Bone marrow (tissue), 2 donors: ENCODE data around the gene TMEM239.

Experiments
- DNase-seq, 2 donors: peaks; one replicate each; lab custom pipeline; 2025; lab: John Stamatoyannopoulos, UW

TMEM239 gene

DNA sequence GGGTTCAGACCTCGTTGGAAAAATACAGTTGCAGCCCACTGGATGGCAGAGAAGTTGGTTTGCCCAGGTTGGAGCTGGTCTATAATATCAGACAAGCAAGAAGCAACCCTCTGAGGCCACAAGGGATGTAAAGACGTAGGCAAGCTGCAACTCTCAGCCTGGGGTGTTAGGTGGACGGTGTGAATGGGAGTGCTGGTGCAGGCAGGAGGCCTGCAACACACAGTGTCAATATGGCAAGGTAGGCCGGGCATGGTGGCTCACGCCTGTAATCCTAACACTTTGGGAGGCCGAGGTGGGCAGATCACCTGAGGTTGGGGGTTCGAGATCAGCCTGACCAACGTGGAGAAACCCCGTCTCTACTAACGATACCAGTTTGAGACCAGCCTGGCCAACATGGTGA is 34.9 kb downstream of the TMEM239 start:
- no peak for DNase-seq

DNA sequence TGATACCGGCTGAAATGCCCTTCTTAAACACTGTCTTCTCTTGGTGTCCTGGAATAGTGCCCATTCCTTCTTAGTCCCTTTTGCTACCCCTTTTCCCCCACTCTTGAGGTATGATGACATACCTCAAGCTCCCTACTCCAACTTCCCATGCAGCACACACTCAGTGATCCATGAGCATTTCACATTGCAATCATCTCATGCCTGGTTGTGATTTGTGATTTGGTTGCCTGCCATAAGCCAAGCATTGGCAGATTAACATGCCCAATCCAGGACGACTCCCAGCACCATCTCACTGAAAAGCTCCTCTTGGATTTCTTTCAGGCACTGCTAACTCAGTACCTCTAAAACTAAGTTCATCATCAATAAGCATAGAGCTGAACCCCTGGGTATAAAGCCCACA is 42.4 kb downstream of the TMEM239 start:
- no peak for DNase-seq

DNA sequence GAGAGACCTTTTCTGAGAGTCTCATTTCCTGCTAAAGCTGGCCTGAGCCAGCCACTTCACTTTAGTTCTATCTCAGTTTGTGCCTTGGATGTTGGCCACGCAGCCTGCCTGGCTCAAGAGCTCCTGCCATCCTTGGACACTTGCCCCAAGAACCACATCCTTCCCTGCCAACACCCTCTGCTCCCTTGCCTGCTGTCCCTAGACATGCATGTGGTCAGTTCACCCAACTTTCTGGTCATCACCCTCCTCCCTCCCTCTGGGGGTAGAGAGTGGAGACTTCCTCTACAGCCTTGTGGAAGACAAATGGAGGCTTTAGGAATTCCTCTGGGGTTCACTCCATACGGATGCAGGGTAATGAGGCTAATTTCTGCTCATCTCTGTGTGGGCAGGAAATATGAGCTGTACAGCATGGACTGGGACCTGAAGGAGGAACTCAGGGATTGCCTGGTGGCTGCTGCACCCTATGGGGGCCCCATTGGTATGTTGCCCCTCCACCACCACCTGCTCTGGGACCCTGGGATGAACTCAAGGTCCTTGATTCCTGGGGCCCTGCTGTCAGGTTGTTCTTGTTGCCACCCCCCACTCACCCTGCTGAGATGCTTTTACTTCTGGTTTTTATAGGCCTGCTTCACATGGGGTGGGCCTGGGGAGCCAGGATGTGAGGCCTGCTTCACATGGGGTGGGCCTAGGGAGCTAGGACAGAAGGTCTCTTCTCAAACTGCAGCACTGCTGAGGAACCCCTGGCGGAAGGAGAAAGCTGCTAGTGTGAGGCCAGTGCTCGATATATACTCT is 43.4 kb downstream of the TMEM239 start:
- DNase-seq, result no peak

DNA sequence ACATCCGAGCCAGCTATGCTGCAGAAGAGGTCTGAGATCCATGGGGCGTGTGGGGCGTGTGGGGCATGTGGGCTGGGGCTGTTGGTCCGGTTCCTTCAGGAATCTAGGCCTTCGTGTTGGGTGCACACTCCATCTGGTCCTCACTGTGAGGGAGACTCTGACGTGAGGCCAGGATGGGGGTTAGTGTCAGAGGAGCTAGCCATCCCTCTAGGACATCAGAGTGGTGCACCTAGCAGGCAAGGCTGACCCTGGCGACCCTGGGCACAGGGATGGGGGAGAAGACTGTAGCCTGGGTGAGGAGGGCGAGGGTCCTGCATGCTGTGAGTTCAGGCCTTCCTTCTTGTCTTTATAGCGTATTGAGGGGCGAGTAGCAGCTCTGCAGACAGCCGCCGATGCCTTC is 48.5 kb downstream of the TMEM239 start:
- DNase-seq, result no peak

DNA sequence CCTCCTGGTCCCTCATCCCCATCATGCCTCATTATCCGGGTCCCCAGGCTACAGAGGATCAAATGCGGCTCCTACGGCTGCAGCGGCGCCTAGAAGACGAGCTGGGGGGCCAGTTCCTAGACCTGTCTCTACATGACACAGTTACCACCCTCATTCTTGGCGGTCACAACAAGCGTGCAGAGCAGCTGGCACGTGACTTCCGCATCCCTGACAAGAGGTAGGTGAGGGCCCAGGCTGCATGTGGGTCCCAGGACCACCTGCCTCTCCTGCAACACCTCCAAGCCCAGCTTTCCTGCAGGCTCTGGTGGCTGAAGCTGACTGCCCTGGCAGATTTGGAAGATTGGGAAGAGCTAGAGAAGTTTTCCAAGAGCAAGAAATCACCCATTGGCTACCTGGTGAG is 48.9 kb downstream of the TMEM239 start:
- DNase-seq, result no peak

DNA sequence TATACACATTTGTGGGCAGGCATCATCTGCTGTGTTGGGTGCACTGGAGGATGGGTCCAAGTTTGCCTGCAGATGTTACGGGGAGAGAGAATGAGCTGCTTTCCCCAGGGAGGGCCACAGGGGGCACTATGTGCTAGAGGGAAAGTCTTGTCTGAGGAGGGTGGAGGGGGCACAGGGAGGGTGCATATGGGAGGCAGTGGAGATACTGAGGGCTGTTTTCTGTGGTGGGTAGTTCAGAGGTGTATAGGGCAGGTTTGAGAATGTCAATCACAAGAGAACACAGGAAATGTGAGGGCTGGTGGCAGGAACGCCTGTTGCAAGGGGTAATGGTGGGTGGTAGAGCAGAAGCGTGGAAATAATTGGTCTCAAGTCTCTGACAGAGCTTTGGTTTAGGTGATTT is 49.5 kb downstream of the TMEM239 start:
- DNase-seq, result no peak

DNA sequence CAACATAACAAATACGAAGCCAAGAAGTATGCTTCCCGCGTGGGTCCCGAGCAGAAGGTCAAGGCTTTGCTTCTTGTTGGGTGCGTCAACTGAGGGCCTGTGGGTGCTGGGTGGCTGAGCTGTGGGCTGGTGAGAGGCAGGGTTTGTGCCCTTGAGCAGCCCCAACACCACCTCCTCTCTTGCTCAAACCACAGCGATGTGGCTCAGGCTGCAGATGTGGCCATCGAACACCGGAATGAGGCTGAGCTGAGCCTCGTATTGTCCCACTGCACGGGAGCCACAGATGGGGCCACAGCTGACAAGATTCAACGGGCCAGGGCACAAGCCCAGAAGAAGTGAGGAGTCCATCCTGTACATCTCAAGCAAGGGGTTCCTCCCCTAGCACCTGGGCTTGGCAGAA is 50.1 kb downstream of the TMEM239 start:
- no peak for DNase-seq

DNA sequence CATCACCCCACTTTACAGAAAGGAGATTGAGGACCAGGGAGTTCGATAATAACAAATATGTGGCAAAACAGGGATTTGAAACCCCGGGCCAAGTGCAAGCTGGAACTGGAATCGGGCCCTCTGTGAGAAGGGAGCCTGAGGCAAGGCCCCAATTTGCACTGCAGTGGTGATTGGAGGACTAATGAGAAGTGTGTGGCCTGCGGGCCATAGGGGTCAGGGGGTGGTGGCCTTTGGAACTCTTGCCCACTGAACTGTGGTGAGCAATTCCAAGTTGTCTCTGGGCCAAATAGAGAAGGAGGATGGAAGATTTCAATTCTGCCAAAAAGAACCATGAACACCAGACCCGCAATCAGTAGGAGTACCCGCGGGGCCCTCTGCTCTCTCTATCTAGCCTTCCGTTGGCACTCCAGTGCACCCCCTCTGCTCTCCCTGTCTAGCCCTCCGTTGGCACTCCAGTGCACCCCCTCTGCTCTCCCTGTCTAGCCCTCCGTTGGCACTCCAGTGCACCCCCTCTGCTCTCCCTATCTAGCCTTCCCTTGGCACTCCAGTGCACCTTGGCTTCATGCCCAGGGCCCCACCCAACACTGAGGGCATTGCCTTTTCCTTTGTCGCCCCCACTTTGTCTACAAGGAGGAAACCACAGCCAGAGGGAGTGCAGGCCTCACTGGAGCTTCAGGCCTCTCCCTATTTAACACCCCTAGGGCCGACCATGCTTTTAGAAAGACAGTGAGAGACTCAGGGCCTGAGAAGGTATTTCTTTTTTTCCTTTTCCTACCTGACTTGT is 51.1 kb downstream of the TMEM239 start:
- DNase-seq, result peak in 1 of 2 donors; percentile 26
